GM21737 (cell line): ENCODE results near the gene TREX2.
"Not testable (repeated sequence)": the region's sequence is repeated elsewhere in the genome, so short reads cannot be mapped to it uniquely, and the experiment has no call there.

Experiments used
- ATAC-seq: cut with Tn5 transposase; IDR thresholded peaks from one replicate; pipeline ENCODE4 v1.9.1; 2021; ENCODE audit warnings: mild to moderate bottlenecking, moderate library complexity; ENCODE audit not compliant: unreplicated experiment

Gene TREX2

DNA sequence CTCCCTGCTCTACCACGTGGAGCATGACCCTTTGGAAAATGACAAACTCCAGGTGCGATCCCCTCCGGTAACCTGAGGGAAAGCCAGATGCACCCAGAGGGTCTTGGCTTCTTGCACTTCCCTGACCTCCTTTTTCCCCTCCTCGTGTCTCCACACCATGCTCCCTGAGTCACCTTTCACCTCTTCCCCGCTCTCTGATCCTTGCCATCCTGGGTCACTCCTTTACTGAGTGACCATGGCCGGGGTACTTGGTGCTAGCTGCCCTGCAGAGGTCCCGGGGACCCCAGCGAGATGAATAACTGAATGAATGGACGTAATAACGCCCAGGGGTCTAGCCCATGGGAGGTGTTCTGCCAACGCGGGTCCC lies 35.0 kb downstream of the TREX2 start:
- no peak for ATAC-seq

DNA sequence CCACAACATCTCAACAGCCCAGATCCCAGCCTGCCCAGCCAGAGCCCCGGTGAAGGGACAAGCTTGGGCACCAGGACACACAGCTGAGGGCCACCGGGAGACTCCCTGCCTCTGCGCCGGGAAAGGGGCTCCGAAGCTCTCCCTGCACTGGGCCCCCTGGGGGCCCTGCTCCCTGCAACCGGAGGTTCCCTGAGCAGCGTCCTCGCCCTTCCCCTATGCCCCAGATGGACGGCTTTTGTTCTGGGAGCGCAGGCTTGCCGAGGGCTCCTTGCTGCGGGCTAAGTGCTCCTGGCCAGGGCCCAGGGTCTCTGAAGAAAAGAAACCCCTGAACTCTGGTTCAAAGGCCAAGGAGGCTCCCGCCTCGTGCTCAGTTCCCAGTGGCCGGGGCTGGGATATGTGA lies 35.5 kb downstream of the TREX2 start:
- no peak for ATAC-seq

DNA sequence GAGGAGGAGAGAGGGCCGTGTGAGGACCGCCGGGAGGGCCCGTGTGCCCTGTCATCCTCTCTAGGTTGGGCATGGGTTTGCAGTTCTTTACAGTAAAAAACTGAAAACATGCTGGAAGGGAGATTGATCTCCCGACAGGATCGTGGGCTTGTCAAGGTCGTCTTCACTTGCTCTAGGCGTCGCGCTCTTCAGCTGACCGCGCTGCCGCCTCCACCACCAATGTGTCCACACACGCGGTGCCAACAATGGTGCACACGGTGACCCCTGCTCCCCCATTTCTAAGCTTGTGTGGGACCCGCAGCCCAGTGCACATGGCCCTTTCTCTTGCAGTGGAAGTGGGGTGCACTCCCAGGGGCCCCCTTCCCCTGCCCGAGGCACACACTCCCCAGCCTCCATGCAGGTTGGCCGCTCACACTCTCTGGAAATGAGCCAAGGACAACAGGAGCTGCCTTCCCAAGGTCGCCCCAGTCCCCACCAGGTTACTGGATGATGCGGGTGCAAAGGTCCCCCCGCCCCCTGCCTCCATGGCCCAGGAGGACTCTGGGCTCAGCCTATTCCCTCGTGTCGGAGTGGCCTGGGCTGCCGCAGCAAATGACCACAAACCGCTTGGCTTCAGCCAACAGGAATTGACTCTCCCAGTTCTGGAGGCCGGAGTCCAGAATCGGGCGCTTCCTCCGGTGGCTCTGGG lies 36.3 kb downstream of the TREX2 start:
- no peak for ATAC-seq

DNA sequence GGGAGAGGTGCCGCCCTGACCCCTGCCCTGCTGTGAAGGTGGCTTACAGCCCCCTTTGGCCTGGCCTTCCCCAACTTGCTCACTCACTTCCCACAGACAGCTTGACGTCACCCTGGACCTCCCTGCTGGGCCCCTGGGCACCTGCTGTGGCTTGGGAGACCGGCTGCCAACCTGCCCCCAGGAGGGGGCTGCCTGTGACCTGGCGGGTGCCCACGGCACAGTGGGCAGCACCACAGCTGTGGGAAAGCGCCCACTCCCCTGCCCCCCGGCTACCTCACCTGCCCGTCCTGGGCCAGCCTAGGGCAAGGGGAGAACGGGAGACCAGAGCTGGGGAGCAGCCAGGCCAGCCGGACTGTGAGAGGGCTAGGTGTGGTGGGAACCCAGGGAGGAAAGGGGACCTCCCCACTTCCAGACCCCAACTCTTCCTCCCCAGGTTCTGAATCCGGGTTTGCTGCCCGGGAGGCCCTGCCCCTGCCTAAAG lies 36.9 kb downstream of the TREX2 start:
- no peak for ATAC-seq

DNA sequence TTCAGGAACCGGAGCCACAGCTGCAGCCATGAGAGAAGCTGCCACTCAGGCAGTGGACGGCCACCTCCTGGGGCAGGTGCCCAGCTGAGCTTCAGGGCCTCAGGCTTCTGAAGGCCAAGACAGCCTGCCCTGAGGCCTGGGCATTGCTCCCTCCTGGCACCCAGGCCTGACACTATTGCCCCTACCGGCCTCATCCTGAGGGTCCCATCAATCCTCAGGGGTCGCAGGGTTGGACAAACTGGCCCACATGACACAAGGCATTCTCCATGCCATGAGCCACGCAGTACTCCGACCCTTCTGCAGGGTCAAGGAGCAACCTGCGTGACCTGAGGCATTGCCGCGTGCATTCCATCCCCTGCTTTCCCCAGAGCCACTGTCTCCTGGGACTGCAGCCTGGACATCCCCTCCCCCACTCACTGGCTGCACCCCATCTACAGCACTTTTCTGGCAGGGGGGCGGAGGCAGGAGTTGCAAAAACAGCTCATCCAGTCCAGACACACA lies 37.6 kb downstream of the TREX2 start:
- no peak for ATAC-seq

DNA sequence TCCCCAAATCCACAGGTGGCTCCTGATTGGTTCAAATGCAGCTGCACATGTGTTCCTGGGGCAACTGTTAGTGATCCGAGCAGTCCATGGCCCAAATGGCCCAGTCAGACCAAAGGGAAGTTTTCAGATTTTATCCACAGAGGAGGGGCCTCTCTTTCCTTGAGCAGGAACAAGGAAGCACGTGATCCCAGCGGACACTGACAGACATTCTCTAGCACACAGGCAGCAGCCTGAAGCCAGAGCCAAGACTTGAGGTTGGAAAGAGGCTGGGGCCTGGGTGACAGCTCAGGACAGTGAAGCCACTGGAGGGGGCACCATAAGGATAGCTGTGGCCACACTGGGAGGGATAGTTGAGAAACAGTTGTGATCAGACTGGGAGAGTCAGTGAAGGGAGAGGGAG lies 38.1 kb downstream of the TREX2 start:
- no peak for ATAC-seq

DNA sequence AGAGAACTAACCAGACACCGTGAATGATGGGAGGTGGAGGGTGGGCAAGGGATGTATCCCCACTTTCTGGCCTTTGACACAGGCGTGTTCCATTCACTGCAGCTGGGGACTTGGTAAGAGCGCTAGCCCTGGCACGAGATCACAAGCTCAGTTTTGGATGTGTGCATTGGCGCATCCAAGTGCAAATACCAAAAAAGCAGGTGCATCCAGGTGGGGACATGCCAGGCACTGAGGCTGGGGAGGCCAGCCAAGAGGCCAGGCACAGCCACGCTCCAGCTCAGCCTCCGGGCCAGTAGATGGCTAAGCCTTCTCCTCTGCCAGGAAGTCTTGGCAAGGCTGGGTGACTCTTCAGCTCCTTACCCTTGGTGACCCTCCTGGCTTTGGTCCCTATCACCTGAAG lies 39.0 kb downstream of the TREX2 start:
- no peak for ATAC-seq

DNA sequence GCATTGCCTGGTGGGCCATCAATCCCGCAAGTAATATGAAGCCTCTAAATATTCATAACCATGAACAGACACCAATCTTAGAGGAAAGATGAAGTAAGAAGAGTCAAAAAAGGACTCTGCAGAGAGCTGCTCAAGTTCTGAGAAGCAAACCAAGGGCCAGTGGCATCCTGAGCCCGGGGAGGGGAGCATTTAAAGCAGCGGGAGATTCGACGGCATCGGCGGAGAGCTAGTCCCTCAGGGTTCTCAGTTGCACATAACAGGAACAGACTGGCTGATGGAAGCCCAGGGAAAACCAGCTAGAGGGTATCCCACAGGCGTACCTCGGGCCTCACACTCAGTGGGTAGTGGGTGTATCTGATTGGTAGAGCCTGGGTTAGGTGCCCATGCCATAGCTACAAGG lies 39.8 kb downstream of the TREX2 start:
- ATAC-seq: no peak

DNA sequence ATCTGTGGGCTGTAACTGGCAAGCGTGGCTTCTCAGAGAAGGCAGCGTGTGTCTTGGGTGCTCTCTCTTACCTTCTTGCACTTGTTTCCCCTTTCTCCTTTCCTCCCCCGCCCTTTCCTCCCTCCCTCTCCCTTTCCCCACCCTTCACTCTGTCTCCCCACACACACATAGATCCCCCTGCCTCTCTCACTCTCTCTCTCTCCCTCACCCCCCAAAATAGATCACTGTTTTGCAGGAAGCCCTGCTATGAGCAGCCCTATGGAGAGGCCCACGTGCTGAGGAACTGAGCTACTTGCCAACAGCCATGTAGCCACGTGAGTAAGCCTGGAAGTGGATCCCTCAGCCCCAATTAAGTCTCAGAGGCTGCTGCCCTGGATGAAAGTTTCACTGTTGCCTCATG lies 40.4 kb downstream of the TREX2 start:
- ATAC-seq: no peak

DNA sequence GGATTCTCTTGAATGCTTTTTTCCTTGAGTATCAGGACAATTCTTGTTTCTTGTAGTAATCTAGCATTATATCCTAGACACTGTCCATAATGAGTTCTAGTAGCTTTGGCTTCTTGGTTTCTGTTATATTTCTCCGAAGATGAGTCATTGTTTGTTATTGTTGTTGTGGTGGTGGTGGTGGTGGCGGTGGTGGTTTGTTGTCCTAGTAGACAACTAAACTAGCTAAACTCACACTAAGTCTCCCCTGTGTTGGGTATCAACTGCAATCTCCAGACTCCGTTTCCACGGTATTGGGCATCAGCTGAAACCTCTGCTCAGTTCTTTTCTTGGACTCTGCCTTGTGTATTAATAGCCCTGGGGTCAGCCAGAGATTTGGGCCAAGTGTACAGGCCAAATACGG lies 41.5 kb downstream of the TREX2 start:
- not testable (repeated sequence) for ATAC-seq

DNA sequence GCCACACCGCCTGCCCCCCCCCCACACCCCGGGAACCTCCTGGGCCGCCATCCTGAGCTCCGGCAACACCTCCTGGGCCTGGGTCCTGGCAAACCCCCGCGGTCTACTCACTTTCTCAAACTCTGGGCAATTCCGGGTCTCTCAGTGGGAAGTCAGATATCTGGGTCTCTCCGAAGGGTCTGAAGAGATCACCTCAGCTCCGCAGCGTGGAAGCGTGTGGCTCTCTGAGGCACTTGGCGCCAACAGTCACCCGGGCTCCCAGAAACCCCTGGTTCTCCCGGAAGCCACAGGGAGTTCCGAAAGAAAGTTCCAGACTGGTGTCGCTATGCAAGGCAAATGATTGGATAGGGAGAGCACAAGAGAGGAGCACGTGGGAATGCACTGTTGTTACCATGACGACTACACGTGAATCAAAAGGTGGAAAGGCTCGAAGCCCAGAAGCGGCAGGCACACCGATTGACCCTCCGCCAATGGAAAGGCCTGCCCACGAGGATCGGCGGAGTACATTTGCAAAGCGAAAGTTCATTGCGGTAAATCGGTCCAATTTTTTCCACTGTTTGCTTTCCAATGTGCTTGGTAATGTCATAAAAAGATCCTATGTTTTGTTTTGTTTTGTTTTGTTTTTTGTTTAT lies 44.6 kb downstream of the TREX2 start, which contains the start of gene PNMA6E:
Gene PNMA6E, minus strand, starts transcription at position 218 of the 632 bp plus-strand sequence. CDS start 2,501 bp downstream, outside the sequence.
- ATAC-seq: no peak

DNA sequence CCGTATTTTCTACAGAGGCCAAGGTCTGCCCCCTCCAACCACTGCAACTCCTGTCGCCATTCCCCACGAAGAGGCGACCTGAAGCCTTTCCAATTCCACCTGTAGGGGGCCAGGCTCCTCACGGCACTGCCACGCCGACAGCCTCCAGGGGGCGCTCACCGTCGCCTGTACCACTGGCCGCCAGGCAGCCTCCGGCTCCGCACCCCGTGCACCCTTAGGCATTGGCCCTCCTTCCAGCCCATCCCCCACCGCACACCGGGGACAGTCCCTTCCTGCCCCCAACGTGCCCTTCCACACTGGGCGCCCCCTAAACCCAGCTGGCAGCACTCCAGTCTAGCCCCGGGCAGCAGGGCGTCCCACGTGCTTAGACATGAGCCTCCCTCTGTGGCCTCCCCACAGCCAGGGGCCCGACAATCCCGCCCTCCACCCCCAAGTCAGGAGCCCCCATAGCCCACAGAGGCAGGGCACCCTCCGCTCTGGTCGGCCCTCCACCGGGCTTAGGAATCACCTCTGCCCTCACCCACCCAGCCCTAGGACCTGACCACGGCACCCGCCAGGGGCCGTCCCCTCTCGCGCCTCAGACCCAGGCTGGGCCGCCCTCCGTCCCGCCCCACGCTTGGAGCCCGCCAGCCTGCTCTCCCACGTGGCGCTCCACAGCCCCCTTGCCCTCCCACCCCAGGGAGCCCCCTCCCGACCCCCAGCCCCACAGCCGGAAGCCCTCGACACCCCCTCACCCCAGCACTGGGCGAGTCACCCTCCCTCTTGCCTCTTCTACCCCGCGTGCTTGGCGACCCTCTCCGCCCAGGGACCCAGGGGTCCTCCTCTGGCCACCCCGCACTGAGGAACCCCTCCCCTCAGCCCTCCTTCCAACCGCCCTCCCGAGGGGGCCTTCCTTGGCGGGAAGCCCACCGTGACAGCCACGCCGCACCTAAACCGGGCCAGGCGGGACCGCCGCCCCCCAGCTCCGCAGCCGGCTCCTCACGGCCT lies 45.4 kb downstream of the TREX2 start:
- no peak for ATAC-seq

DNA sequence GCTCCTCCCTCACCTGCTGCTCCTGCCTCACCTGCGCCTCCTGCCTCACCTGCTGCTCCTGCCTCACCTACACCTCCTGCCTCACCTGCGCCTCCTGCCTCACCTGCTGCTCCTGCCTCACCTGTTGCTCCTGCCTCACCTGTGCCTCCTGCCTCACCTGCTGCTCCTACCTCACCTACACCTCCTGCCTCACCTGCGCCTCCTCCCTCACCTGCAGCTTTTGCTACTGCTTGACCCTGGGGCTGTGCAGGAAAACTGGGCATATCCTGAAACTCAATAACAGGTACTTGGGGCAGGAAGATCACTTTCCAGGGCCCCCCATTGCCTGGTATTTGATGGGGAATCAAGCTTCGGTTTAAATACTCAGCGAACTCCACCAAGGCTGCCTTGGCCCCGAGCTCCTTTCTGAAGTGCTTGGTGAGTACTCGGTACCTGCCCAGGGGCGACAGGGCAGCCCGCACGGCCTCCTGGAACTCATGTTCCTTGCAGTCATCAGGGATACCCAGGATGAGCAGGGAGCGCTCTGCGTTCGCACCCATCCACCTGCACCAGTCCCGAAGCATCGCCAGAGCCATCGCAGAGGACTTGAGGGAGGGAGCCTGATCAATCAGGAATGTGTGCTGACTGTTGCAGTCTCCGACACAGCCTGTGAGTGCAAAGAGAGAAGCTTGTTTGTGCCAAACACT lies 47.4 kb downstream of the TREX2 start:
- ATAC-seq: no peak

DNA sequence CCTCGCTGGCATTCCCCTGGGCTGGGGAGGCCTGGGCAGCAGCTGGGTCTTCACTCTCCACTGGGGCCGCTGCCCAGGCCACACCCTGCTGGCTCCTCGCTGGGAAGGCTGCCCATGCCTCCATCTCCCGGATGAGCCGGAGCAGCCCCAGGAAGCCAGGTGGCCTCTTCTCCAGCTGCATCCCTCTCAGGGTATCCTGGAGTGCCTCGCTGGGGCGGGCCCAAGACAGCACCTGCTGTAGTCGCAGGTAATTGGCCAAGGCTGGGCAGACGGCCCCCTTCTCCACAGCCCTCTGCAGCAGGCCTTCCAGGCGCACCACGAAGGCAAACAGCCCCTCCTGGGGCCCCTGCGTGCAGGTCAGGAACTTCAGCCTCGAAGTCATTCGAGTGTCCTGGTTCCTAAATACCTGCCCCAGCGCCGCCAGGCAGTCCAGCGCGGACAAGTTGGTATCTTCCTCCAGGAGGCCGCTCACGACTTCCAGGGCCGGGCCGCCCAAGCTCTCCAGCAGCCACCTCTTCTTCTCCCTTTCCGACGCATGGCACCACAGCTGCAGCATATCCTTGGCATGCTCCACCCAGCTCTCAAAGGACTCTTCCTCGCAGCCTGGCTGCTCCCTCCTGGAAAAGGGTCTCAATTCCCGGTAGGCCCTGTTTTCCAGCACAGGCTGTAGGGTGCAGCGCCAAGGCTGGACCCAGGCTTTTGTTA lies 48.4 kb downstream of the TREX2 start:
- ATAC-seq: no peak

DNA sequence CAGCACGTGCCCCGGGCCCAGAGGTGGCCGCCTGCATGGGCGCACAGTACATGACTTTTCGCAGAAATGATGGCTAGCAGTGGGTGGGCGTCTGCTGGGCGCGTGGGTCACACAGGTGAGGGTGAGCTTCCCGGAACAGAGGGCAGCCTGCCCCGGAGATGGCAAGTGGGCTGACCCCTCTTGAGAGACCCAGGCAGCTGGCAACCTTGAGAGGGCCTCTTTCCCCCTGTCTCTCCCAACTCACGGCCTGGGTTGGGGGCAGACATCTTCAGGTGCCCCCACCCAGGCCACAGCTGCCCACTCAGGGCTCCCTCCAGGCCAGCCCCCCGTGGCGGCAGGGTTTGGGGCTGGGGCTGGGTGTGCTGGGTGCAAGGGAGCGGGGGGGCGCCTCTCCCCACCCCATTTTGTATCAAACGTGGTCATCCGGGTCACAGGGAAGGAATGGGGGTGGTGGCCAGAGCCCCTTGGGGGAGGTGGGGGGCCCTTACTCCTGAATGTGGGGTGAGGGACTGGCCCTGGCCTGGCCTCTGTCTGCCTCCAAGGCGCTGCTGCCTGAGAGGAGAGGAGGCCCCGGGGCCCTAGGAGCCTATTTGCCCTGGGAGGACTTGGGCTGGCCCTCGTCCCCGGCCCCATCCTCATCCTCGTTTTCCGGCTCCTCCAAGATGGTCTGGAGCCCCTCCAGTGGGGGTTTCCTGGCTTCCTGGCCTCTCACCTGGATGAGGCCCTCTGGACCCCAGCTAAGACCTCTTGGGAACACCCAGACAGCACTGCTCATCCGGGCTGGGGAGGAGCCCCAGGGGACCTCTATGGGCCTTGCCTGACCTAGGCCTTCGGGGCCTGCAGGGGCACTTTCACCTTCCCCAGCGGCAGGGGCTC lies 49.3 kb downstream of the TREX2 start:
- ATAC-seq: no peak

DNA sequence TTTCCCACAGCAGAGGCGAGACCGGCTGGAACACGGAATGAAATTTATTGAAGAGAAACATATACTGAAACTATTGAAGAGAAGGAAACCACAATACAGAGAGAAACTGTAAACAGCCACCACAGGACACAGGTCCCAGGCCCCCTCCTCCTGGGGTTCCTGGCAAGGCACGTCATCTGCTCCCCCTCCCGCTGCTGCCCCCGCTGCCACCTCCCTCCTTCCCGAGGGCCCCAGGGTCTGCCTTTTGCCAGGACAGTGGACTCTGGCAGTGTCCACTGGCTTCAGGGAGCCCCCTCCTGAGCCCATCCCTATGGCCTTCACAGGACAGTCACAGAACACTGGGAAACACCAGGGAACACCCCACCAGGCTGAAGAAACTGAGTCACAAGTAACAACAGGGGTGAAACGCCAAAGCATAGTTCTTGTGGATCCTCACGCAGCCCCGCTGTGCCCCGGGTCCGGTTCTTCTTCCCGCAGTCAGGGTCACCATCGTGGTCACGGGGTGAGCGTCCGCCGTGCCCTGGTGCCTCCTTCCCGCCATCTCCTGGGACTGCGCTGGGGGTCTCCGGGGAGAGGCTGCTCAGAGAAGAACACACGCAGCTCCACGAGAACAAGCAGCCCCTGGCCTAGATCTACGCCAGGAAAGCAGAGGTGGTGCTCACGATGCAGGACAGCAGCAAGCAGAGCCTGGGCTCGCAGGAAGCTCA lies 50.1 kb downstream of the TREX2 start:
- ATAC-seq: no peak

DNA sequence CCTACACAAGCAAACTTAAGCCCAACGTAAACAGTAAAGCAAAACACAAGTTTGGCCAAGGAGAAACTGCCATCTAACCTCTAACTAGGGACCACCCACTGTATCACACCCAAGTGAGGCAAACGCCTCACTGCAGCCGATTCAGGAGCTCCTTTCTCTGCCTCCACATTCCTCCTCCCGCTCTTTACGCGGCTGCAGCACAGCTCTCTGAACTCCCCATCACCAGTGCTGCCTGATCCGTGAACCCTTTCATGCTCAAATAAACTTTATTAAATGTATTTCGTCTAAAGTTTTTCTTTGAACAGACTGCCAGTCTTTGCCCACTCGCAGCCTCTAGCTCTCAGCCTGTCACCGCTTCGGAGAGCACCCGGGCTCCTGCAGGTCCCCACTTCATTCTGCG lies 51.2 kb downstream of the TREX2 start:
- ATAC-seq: no peak
